Stimulated activated CD4-positive, alpha-beta T cell treated with anti-CD3 and anti-CD28 coated beads, Interleukin-1b, Interleukin-23, amount 100 ng/mL, for 4 hours (primary cell): ENCODE data around the gene OR6B1.
"Not testable (repeated sequence)": the region's sequence is repeated elsewhere in the genome, so short reads cannot be mapped to it uniquely, and the experiment has no call there.

ENCODE experiments used
- DNase-seq, 2 donors: peaks; one replicate each; pipeline ENCODE4 v3.0.0-alpha.2; 2020; ENCODE audit warnings: low read depth in 2 of 2

The OR6B1 gene

DNA sequence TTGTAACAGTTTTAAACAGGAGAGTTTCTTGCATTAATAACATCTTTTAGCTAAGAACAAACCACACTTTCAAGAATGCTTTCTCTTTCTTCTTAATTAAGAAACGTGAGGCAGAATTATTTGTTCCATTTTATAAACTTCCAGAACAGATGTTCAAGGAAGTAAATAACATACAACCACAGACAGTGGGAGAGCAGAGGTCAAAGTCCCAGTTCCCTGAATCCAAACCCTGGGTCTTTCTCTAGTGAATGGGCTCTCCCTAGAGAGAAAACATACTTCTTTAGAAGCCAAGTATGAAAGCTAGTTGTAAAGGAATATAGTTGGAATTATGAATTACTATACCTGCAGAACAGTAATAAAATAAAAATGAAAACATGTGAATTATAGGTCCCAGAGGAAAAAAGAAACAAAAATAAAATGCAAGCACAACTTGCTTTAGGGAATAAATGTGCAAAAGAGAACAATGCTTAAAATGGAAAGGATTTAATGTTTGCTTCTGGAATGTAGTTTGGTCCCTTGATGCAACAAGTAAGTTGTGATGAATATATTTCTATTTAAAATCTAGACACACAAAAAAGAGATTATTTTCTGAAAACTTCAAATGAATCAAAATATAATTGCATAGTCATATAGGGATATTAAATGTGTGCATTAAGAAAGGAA lies 6.0 kb downstream of the OR6B1 start:
- no peak for DNase-seq

DNA sequence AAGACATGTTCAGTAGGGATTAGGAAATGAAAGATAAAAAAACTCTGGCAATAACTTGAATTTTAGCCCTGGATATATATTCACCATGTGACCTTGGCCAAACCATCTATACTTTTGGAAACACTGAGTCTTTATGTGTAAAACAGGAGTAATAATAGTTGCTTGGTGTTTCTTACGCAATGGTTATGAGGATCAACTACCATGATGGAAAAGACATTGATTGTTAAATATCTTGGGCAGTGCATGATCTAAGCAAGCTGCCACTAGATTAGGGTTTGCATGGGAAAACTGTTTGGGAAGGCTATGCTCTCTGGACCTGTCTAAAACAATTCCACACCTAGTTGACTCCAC lies 6.5 kb downstream of the OR6B1 start:
- DNase-seq, result no peak

DNA sequence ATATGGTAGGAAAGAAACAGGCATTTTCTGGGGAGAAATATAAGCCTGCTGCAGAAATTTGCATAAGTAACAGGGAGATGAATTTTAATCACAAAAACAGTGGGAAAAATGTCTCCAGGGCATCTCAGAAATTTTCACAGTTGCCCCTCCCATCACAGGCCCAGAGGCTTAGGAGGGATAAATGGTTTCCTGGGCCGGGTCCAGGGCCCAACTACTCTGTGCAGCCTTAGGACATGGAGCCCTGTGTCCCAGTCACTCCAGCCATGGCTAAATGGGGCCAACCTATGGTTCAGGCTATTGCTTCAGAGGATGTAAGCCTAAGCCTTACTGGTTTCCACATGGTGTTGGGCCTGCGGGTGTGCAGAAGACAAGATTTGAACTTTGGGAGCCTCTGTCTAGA lies 9.2 kb downstream of the OR6B1 start:
- no peak for DNase-seq

DNA sequence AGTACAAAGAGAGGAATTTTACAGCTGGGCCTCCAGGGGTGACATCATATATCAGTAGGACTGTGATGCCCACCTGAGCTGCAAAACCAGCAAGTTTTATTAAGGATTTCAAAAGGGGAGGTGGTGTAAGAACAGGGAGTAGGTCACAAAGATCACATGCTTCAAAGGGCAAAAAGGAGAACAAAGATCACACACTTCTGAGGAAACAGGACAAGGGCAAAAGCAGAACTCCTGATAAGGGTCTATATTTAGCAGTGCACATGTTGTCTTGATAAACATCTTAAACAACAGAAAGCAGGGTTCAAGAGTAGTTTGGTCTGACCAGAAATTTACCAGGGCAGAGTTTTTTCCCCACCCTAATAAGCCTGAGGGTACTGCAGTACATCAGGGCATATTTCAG lies 9.9 kb downstream of the OR6B1 start:
- DNase-seq, result not testable (repeated sequence)

DNA sequence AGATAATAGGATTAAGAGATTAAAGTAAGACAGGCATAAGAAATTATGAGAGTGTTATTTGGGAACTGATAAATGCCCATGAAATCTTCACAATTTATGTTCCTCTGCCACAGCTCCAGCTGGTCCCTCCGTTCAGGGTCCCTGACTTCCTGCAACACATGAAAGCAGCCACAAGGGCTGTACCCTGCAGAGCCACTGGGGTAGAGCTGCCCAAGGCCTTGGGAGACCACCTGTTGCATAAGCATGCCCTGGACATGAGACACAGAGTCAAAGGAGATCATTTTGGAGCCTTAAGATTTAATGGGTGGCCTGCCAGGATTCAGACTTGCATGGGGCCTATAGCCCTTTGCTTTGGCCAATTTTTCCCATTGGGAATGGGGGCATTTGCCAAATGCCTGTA lies 10.7 kb downstream of the OR6B1 start:
- DNase-seq, result not testable (repeated sequence)

DNA sequence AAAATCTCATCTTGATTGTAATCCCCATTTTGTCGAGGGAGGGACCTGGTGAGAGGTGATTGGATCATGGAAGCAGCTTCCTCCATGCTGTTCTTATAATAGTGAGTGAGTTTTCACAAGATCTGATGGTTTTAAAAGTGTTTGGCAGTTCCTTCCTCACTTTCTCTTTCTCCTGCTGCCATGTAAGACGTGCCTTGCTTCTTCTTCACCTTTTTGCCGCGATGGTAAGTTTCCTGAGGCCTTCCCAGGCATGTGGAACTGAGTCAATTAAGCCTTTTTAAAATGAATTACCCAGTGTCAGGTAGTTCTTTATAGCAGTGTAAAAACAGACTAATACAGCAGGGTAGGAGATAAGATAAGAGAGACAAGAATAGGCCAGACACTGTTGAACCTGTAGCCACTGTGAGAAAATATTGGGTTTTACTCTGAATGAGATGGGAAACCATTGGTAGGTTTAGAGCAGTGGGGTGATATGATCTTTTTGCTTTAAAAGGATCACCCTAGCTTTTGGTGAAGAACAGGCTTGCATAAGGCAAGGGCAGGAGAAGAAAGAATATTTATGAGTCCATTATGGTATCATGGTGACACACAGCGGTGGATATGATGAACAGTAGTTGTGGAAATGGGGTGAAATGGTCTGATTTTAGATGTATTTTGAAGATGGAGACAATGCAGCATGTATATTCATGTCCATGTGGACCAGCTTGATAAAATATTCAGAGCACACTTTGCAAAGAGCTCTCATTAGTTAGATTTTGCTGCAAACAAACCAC lies 11.5 kb downstream of the OR6B1 start:
- DNase-seq, result no peak

DNA sequence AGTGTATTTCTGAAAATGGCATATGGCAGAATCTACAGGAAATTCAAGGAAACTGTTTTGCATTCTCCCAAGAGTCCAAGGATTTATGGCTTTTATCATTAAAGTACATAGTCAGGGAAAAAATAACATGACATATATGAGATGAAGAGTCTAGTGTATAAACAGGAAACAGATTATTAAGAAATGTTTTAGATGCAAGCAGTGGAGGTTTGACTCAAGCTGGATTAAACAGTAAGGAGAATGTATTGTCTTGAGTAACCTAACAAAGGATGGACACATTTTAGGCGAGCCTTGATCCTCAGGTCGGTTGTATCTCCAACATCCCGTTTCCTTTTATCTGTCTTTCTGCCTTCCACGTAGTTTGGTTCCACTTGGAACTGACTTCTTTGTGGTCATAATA lies 17.9 kb downstream of the OR6B1 start:
- no peak for DNase-seq

DNA sequence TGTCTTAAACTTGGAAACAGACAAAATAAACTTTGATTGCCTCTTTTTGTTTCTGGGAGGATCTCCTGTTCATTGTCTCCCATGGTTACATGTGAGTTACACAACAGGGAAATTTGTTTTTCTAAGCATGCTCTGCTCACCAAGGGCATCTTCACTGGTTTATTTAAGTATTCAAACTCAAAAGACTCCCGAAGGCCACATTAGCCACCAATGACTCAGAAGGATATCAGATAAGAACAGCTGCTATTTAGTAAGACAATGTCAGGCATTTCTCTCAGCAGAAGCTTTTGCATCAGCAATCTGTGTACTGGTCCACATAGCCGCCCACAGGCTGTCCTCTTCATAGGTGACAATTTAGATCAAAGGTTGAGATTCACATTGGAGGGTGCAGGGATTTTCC lies 19.3 kb downstream of the OR6B1 start:
- DNase-seq, result no peak

DNA sequence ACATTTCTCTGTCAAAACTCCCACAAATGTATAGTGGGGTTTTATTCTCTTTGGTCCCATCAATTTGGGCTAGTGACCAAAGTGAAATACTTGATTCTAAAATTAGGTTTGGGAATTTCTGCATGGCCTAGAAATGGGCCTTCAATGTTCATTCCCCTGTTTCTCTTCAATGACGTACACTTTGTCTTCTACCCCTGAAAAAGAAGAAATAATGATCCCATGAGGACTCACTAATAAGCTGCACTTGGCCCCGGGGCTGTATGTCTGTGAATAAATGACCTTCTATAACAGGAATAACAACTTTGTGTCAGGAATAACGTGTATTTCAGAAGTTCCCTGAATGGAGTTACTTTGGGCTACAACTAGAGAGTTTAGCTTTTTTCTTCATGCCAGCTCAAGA lies 20.2 kb downstream of the OR6B1 start:
- no peak for DNase-seq

DNA sequence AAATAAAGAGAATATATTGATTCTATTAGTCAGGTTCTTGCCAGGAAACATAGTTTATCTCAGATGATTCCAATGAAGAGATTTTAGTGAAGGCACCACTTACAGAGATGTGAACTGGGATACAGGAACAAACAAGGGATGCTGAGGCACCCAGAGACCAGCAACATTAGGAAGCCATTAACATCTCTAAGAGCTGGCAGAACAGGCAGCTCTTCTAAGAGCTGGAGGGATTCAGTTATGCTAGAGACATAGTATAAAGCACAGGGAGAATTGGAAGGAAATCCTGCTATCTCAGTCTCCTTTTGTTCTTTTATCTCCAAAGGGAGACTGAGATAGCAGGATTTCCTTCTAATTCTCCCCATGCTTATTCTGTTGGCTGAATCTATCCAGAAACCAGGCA lies 22.0 kb downstream of the OR6B1 start:
- DNase-seq, result no peak

DNA sequence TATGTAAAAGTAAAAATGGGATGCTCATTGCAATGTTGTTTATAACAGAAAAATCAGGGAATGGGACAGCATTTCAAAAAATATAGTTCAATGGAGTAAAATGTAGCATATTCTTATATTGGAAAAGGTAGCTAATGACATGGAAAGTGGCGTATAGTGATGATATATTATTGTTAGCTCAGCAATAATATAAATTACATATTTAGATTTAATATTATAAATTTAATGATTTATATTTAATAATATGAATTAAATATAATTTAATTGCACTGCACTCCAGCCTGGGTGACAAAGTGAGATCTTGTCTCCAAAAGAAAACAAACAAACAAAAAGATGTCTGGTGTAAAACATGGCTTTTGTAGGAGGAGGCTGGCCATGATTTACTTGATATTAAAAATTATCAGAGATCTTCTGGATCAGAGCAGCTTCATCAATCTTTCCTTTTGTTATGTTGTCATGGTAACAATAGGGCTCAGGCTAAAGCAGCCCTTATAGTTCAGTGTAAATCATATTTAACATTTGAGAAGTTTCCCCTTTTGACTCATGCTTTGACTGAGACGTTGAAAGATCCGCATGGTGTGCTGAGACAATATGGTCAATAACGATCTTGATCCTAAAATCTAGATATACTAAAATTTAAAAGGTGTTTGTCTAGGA lies 23.2 kb downstream of the OR6B1 start:
- DNase-seq, result no peak

DNA sequence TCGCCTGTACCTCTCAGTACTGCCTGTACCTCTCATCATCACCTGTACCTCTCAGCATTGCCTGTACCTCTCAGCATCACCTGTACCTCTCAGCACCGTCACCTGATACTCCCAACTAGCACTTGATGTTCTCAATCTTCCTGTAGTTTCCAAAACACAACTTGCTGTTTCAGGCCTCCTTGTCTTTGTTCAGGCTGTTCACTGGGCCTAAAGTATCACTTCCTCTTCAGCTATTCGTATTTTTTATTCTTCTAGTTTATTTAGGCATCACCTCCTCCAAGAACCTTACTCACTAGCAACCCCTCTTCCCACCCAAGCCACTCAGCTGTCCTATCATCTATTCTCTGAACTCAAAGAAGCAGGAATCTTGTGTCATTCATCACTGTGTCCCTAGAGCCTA lies 24.1 kb downstream of the OR6B1 start:
- no peak for DNase-seq

DNA sequence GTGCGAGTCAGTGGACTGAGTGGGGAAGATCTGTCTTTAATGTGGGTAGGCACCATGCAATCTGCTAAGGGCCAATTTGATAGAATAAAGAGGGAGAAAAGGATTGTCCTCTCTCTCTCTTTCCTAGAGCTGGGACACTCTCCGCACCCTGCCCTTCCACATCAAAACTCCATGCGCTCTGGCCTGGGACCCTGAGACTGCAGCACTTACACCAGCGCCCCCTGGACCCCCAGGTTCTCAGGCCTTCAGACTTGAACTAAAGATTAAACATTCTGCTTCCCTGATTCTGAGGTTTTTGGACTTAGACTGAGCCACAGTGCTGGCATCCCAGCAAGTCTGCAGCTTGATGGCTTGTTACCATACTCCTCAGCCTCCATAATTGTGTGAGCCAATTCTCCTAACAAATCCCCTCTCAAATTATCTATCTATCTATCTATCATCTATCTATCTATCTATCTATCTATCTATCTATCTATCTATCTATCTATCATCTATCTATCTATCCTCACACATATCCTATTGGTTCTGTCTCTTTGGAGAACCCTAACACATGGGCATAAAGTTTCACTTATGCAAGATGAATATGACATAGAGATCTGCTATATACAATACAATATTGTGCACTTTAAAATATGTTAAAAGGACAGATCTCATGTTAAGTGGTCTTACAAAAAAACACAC lies 26.2 kb downstream of the OR6B1 start:
- no peak for DNase-seq

DNA sequence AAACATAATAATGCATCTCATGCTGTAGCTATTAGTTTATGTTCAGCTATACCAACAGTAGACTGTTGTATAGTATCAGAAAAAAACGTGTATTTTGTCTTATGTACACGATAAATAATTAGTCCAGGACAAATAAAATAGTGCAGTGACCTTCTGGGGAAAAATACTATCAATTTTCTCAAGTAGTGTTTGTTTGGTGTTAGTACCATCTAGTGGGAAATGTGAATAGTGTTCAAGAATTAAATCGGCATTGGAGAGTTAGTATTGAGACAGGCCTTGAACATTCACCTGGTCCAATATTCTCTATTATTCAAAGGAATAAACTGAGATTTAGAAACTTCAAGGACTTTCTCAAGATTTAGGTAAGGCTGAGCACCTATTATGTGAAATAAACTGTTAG lies 26.9 kb downstream of the OR6B1 start:
- no peak for DNase-seq

DNA sequence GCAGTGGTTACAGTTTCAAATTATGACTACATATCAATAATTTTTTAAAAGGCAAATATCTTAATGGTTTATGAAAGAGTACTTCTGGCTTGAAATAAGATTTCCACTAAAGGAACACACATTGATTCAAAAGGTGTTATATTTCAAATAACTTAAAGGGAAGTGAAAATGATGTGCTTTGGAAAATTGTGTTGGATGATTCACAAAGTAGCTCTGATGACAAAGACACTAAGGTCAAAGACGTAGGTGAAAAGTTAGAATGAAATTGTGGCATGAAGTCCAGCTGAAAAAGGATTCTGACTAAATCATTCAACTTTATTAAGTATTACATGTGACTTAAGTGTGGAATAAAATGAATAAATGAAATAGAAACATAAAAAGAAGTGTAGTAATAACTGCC lies 27.9 kb downstream of the OR6B1 start:
- no peak for DNase-seq

DNA sequence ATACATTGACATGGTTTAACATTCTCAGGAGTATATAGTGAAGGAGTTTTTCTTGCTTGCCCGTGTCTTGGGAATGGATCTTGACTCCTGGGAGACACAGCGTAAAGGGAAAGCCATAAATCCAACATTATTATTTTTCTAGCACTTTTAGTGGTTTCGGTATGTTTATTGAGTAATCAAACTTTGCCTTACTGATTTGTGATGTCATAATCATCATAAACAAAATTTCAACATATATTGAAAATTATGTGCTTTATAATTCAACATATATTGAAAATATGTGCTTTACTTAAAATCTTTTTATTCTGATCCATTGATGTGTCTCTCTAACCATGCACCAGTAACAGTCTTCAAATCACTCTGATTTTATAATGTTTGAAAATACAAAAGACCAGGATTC lies 28.4 kb downstream of the OR6B1 start:
- DNase-seq, result no peak

DNA sequence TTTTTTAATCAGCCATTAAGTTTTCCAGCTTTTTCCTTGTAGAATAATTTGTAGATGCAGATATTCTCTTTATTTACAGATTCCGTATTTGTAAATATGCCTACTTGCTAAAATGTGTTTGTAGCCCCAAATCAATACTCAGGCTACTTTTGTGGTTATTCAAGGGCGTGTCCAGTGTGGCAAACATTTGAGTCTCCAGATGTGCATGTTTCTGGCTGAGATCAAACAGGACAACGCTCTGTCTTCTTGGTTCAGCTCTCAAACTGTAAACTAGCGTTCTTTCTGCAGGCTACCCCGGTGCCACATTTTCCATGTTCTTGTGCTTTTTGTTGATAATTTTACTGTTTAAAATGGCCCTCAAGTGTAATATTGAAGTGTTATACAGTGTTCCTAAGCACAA lies 32.4 kb downstream of the OR6B1 start:
- DNase-seq, result no peak

DNA sequence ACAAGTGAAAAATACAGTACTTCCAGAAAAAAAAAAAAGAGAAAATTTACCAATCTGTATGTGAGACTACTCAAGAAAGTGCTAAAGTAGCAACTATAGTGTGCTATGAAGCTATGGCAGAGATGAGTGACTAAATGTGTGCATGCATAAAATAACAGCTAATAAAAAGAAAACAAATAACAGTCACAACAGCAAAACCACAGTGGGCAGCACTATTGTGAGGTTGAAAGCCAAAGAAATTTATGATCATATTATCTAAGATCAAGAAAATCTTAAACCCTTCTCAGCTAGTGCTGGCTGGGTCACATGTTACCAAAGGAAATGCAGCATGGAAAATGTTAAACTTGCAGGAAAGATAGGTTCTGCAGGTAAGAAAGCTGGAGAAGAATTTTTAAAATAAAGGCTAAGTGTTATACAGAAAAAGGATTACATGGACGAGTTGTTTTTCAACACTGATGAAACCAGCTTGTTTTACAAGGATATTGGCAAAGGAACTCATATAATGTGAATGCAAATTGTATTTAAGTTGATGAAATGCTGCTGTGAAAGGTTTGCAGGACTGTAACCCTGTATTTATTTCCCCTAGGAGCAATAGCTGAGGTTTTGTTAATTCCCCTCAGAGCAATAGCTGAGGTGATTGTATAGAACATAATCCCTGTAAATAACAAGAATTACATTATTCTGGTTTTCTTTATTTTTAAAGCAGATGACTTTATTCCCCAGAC lies 33.0 kb downstream of the OR6B1 start:
- no peak for DNase-seq

DNA sequence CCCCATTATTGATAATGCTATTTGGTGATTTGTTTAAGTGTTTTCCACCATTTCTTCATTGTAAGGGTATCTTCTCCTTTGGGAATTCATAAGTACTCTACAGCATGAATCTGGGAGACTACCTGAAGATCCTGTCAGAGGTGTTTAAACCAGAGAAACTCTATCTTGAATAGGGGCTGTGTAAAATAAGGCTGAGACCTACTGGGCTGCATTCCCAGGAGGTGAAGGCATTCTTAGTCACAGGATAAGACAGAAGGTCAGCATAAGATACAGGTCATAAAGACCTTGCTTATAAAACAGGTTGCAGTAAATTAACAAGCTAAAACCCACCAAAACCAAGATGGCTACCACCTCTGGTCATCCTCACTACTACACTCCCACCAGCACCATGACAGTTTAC lies 35.3 kb downstream of the OR6B1 start:
- no peak for DNase-seq

DNA sequence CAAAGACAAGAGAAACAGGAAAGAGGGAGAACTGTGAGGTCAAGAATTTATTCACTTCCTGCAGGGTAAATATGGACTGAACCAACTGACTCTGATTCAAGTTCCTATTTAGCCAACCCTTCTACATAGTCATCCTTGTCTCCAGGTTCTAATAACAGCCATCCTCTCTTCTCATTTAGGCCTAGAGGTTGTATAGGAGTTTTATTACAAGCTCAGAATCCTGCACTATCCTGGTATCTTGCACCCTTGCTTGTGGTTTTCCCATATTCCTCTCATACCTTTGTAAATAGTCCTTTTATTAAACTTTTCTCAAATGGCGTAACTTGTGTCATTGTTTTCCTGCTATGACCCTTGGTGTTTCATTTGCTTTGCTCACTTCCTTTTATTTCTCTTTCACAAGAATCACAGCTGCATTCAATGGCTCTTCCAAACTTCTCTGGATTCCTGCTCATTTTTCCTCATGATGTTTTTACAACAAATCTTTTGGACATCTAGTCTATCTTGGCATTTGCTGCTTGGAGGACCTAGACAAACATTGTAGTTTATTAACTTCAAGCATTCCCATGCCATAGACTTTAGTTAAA lies 36.3 kb downstream of the OR6B1 start:
- DNase-seq, result no peak

DNA sequence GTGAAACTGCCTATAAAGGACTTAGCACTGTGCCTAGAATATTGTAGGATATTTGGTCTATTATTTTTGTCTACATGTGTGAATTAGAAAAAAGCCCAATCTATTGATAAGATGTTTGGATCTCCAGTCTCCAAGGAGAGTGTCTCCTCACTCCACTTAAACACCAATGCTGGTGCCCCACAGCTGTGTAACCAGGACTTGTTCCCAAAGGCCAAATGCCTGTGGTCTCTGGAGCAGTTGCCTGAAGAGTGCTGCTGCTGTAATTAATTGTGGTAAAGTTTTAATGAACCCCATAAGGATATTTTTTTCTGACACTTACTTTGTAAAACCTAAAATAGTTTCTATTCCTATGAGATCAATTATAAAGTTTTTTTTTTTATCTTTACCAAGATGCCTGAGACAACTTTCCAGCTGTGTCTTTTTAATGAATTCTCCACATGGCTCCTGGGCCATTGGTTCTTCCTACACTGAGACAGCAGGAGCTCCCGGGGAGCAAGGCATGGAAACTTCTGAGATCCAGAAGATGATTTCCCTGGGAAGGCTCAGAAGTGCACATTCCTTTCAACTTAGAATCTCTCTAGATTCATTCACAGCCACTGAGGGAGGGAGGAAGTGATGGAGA lies 37.4 kb downstream of the OR6B1 start:
- no peak for DNase-seq
